HuH-7 (cell line): ENCODE data around the gene ZNF282.
A peak's percentile ranks its signal among the peaks of the same experiment; 100 is the strongest.
"Not testable (repeated sequence)": the region's sequence is repeated elsewhere in the genome, so short reads cannot be mapped to it uniquely, and the experiment has no call there.

Experiments
- DNase-seq: peaks from one replicate; pipeline ENCODE4 v3.0.0; 2011; ENCODE audit warnings: low spot score

ZNF282 gene

GRCh38 chr7:149255174-149255573 is 59.8 kb downstream of the ZNF282 start:
- no peak for DNase-seq

GRCh38 chr7:149256568-149256967 is 61.2 kb downstream of the ZNF282 start:
- DNase-seq = no peak

- no peak for DNase-seq
These were observed 61.8 kb downstream of the ZNF282 start for GRCh38 chr7:149257146-149257545.

- no peak for DNase-seq
These were observed 66.0 kb downstream of the ZNF282 start for GRCh38 chr7:149261316-149261828.

GRCh38 chr7:149261829-149262617 is 66.7 kb downstream of the ZNF282 start, which contains the start of gene ZNF783:
Gene ZNF783 (plus strand): TSS chr7:149262196. CDS start chr7:149262334, 138 bp downstream.
- DNase-seq = peak; percentile 91

- no peak for DNase-seq
These were observed 71.1 kb downstream of the ZNF282 start for GRCh38 chr7:149266451-149266850.

GRCh38 chr7:149267733-149268132 is 72.4 kb downstream of the ZNF282 start:
- no peak for DNase-seq

GRCh38 chr7:149274424-149274823 is 79.1 kb downstream of the ZNF282 start:
- DNase-seq = not testable (repeated sequence)
